BE2C (cell line): ENCODE data around the gene SSR4.

Experiments used
- DNase-seq: peaks from one replicate; pipeline ENCODE4 v3.0.0-alpha.2; 2020
- H3K27me3 ChIP-seq: fragments of 250-450 bp; sonication (Bioruptor Pico); 2 replicates; pipeline ENCODE4 v1.5.1; 2020; ENCODE audit warnings: mild to moderate bottlenecking
- H3K36me3 ChIP-seq: fragments of 250-450 bp; sonication (Bioruptor Pico); 2 replicates; pipeline ENCODE4 v1.5.1; 2020; ENCODE audit warnings: mild to moderate bottlenecking
- H3K4me1 ChIP-seq: fragments of 250-450 bp; sonication (Bioruptor Pico); 2 replicates; pipeline ENCODE4 v1.5.1; 2020
- H3K4me3 ChIP-seq: 2 replicates; pipeline ENCODE4 v1.5.1; 2011; ENCODE audit warnings: low read depth, low read length
- H3K9me3 ChIP-seq: fragments of 250-450 bp; sonication (Bioruptor Pico); 2 replicates; pipeline ENCODE4 v1.5.1; 2020
- TF ChIP-seq, protein P1 (sequence below): IDR thresholded peaks from 2 replicates; pipeline ENCODE4 v1.5.1; 2012; ENCODE audit warnings: mild to moderate bottlenecking, low read depth, low read length

The SSR4 gene

GRCh38 chrX:153772316-153773217 lies 21.9 kb upstream of the SSR4 start:
- Histone ChIP-seq H3K4me3 (no peak overlapping the region), H3K27me3 (no peaks in the 10 kb centered on the region), H3K36me3 (no peaks in the 10 kb centered on the region), H3K9me3 (no peaks in the 10 kb centered on the region), H3K4me1 (no peaks in the 10 kb centered on the region)
- DNase-seq = no peak
- TF ChIP-seq, protein P1, sequence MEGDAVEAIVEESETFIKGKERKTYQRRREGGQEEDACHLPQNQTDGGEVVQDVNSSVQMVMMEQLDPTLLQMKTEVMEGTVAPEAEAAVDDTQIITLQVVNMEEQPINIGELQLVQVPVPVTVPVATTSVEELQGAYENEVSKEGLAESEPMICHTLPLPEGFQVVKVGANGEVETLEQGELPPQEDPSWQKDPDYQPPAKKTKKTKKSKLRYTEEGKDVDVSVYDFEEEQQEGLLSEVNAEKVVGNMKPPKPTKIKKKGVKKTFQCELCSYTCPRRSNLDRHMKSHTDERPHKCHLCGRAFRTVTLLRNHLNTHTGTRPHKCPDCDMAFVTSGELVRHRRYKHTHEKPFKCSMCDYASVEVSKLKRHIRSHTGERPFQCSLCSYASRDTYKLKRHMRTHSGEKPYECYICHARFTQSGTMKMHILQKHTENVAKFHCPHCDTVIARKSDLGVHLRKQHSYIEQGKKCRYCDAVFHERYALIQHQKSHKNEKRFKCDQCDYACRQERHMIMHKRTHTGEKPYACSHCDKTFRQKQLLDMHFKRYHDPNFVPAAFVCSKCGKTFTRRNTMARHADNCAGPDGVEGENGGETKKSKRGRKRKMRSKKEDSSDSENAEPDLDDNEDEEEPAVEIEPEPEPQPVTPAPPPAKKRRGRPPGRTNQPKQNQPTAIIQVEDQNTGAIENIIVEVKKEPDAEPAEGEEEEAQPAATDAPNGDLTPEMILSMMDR = no peak

DNA sequence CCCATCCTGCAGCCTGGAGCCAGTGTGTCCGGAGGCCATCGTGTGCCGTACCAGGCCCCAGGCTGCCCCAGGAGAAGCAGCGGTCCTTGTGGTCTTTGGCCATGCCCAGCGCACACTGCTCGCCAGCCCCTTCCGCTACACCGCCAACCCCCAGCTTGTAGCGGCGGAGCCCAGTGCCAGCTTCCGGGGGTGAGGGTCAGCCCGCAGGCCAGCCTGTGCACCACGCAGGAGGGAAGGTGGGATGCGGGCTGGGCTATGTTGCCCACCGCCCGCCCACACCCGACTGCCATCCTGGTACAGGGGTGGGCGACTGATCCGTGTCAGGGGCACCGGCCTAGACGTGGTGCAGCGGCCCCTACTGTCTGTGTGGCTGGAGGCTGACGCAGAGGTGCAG lies 21.3 kb upstream of the SSR4 start:
- TF ChIP-seq, protein P1 = no peak
- DNase-seq = no peak
- no peaks in the 10 kb centered on the region for H3K9me3 ChIP-seq
- no peak overlapping the region for H3K4me3 ChIP-seq
- no peaks in the 10 kb centered on the region for H3K36me3 ChIP-seq
- no peaks in the 10 kb centered on the region for H3K27me3 ChIP-seq
- no peaks in the 10 kb centered on the region for H3K4me1 ChIP-seq

- no peaks in the 10 kb centered on the region for H3K27me3 ChIP-seq
- no peak overlapping the region for H3K4me3 ChIP-seq
- H3K9me3 ChIP-seq = no peaks in the 10 kb centered on the region
- no peak for DNase-seq
- TF ChIP-seq, protein P1 = no peak
- no peaks in the 10 kb centered on the region for H3K36me3 ChIP-seq
- no peaks in the 10 kb centered on the region for H3K4me1 ChIP-seq
These were observed 20.5 kb upstream of the SSR4 start for GRCh38 chrX:153773741-153774575.

- Histone ChIP-seq H3K4me1 (no peaks in the 10 kb centered on the region), H3K36me3 (no peaks in the 10 kb centered on the region), H3K4me3 (no peak overlapping the region), H3K9me3 (no peaks in the 10 kb centered on the region), H3K27me3 (no peaks in the 10 kb centered on the region)
- TF ChIP-seq, protein P1 = no peak
- DNase-seq = peak; percentile 4
These were observed 19.7 kb upstream of the SSR4 start for GRCh38 chrX:153774576-153775292.

DNA sequence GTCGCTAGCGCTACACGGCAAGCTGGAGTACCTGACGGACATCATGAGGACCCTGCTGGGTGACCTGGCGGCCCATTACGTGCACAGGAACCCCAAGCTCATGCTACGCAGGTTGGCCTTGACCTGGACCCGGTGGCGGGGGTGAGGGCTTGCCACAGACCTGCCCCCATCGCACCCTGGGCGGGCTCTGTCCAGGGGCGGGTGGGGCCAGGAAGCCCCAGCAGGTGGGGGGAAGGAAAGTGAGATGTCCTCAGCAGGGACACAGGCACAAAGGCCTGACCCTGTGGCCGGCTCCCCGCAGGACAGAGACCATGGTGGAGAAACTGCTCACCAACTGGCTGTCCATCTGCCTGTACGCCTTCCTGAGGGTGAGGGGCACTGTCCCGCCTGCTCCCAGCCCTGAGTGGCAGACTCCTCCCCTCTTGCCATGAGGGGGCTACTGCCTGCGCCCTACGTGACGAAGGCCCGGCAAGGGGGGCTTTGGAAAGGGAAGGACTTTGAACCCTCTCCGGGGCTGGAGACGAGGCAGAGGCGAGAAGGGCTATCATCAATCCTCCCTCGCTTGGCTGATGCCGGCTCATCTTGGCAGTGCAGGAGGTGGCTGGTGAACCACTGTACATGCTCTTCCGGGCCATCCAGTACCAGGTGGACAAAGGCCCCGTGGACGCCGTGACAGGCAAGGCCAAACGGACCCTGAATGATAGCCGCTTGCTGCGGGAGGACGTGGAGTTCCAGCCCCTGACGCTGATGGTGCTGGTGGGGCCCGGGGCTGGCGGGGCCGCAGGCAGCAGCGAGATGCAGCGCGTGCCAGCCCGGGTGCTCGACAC lies 19.0 kb upstream of the SSR4 start:
- TF ChIP-seq, protein P1 = no peak
- no peaks in the 10 kb centered on the region for H3K9me3 ChIP-seq
- H3K4me1 ChIP-seq = peaks cover 7% of the 10 kb centered on the region
- peak; percentile 3 for DNase-seq
- no peaks in the 10 kb centered on the region for H3K27me3 ChIP-seq
- H3K4me3 ChIP-seq = no peak overlapping the region
- H3K36me3 ChIP-seq = no peaks in the 10 kb centered on the region
